HCT116 (cell line): ENCODE measurements around the gene LCOR. TPM values are rescaled to one million over a fixed set of nuclear protein-coding genes. Genes with fewer than 3 reads are reported as not detected.

Source experiments
- ATAC-seq: fragments of 200-7000 bp; cut with Tn5 transposase; 2 replicates; pipeline ENCODE4 v1.9.1; 2020; ENCODE audit warnings: mild to moderate bottlenecking, moderate library complexity
- BruUV-seq: library from RNA; stranded (reverse); fragments of 400-500 nt; replicated peaks from 2 replicates; lab custom pipeline; 2021; lab: Mats Ljungman, UMichigan
- CTCF ChIA-PET: fragments of 300-600 bp; sonication (Branson Sonifier 250); formaldehyde crosslinking; loops from one replicate; lab custom pipeline; 2021; ENCODE audit warnings: antibody characterized with exemption; lab: Charles Lee
- POLR2A ChIA-PET: fragments of 300-600, 350-600 bp; sonication (Branson Sonifier 250); formaldehyde crosslinking; loops from one replicate; lab custom pipeline; 2021; ENCODE audit warnings: antibody characterized with exemption; lab: Charles Lee
- RAD21 ChIA-PET, 2 experiments: fragments of 300-600 bp; sonication (Branson Sonifier 250); formaldehyde crosslinking; loops; one replicate each; lab custom pipeline; 2023; ENCODE audit warnings: low total read pairs in 2 of 2; ENCODE audit not compliant: uncharacterized antibody in 2 of 2, unreplicated experiment in 2 of 2, low non-redundant PET in 1 of 2; lab: Charles Lee
- DNase-seq: peaks from one replicate; pipeline ENCODE4 v3.0.0-alpha.2; 2010; ENCODE audit warnings: low read depth, low spot score
- H2AFZ ChIP-seq: fragments of 200-600 bp; shearing (Covaris generic), sonication (generic); 2 replicates; pipeline ENCODE4 v1.6.1; 2017; ENCODE audit warnings: low read depth, mixed run types, mixed read lengths, antibody characterized with exemption, low read length; ENCODE audit not compliant: poor library complexity, severe bottlenecking
- H3K27ac ChIP-seq: 2 replicates; pipeline ENCODE4 v1.5.1; 2012; ENCODE audit warnings: low read depth, low read length
- H3K27me3 ChIP-seq: fragments of 200-600 bp; sonication (generic); 2 replicates; pipeline ENCODE4 v1.6.1; 2016; ENCODE audit warnings: mixed run types, low read length, mixed read lengths; ENCODE audit not compliant: insufficient read depth
- H3K36me3 ChIP-seq, 2 experiments: fragments of 200-500 bp in 1 of 2; fragments of 200-600 bp in 1 of 2; sonication (Bioruptor generic) in 1 of 2; sonication (generic) in 1 of 2; 2 replicates each; pipeline versions ENCODE4 v1.5.1 to v1.6.1; 2014 to 2016; ENCODE audit warnings: low read length in 2 of 2, inconsistent platforms in 1 of 2, mixed read lengths in 1 of 2, mixed run types in 1 of 2; ENCODE audit not compliant: insufficient read depth in 2 of 2, control insufficient read depth in 1 of 2
- H3K4me1 ChIP-seq, 2 experiments: fragments of 200-600 bp in 1 of 2; sonication (generic) in 1 of 2; 2 replicates each; pipeline versions ENCODE4 v1.5.1 to v1.6.1; 2012 to 2017; ENCODE audit warnings: low read length in 2 of 2, inconsistent platforms in 1 of 2, mild to moderate bottlenecking in 1 of 2, mixed read lengths in 1 of 2, mixed run types in 1 of 2, moderate library complexity in 1 of 2; ENCODE audit not compliant: insufficient read depth in 2 of 2, control insufficient read depth in 1 of 2
- H3K4me2 ChIP-seq: fragments of 200-600 bp; sonication (generic); 2 replicates; pipeline ENCODE4 v1.6.1; 2017; ENCODE audit warnings: mixed run types, low read length, mixed read lengths
- H3K4me3 ChIP-seq, 2 experiments: fragments of 200-600 bp in 1 of 2; sonication (generic) in 1 of 2; replicated peaks in 1 of 2; 2 replicates each; pipeline ENCODE4 v1.5.1; 2011 to 2016; ENCODE audit warnings: low read length in 2 of 2, control low read depth in 1 of 2, low read depth in 1 of 2, mild to moderate bottlenecking in 1 of 2, mixed read lengths in 1 of 2, mixed run types in 1 of 2
- H3K79me2 ChIP-seq: fragments of 200-600 bp; sonication (generic); 2 replicates; pipeline ENCODE4 v1.6.1; 2017; ENCODE audit warnings: mild to moderate bottlenecking, mixed run types, low read length, moderate library complexity, mixed read lengths; ENCODE audit not compliant: insufficient read depth
- H3K9ac ChIP-seq: fragments of 200-600 bp; sonication (generic); 2 replicates; pipeline ENCODE4 v1.6.1; 2016; ENCODE audit warnings: low read length, mixed read lengths
- H3K9me2 ChIP-seq: fragments of 200-600 bp; sonication (generic), shearing (Covaris generic); 2 replicates; pipeline ENCODE4 v1.6.1; 2017; ENCODE audit warnings: mixed run types, mild to moderate bottlenecking, moderate library complexity; ENCODE audit not compliant: insufficient read depth
- H3K9me3 ChIP-seq, 2 experiments: fragments of 200-500 bp in 1 of 2; fragments of 200-600 bp in 1 of 2; sonication (Bioruptor generic) in 1 of 2; sonication (generic) in 1 of 2; 2 replicates each; pipeline ENCODE4 v1.6.1; 2014 to 2017; ENCODE audit warnings: low read length in 2 of 2, mixed read lengths in 2 of 2, inconsistent platforms in 1 of 2, low read depth in 1 of 2, mild to moderate bottlenecking in 1 of 2, mixed run types in 1 of 2, moderate library complexity in 1 of 2; ENCODE audit not compliant: control insufficient read depth in 1 of 2, insufficient read depth in 1 of 2
- H4K20me1 ChIP-seq: fragments of 200-600 bp; sonication (generic), shearing (Covaris generic); 2 replicates; pipeline ENCODE4 v1.6.1; 2017; ENCODE audit warnings: mixed run types, mild to moderate bottlenecking, moderate library complexity; ENCODE audit not compliant: insufficient read depth
- CBX3 ChIP-seq: IDR thresholded peaks from 2 replicates; pipeline ENCODE4 v1.6.1; 2012; ENCODE audit warnings: low read depth
- CEBPB ChIP-seq: IDR thresholded peaks from 2 replicates; pipeline ENCODE4 v1.6.1; 2012; ENCODE audit warnings: low read depth
- EZH2phosphoT487 ChIP-seq: fragments of 200-600 bp; IDR thresholded peaks from 2 replicates; pipeline ENCODE4 v1.6.1; 2018; ENCODE audit warnings: antibody characterized with exemption, borderline replicate concordance
- FOSL1 ChIP-seq: IDR thresholded peaks from 2 replicates; pipeline ENCODE4 v1.6.1; 2012; ENCODE audit warnings: low read depth
- POLR2A ChIP-seq: IDR thresholded peaks from 2 replicates; pipeline ENCODE4 v1.7.0; 2011; ENCODE audit warnings: borderline replicate concordance; ENCODE audit not compliant: insufficient read depth, insufficient read length; ENCODE audit errors: extremely low read depth
- POLR2AphosphoS5 ChIP-seq: IDR thresholded peaks from 2 replicates; pipeline ENCODE4 v1.6.1; 2011; ENCODE audit warnings: mild to moderate bottlenecking, low read depth, low read length, moderate library complexity
- RAD21 ChIP-seq: IDR thresholded peaks from 2 replicates; pipeline ENCODE4 v1.6.1; 2012; ENCODE audit warnings: low read depth, mild to moderate bottlenecking
- ZFX ChIP-seq: fragments of 450-650 bp; IDR thresholded peaks from 2 replicates; pipeline ENCODE4 v1.6.1; 2017
- ZNF274 ChIP-seq: fragments of 200-500 bp; sonication (Bioruptor generic); IDR thresholded peaks from 2 replicates; pipeline ENCODE4 v1.6.1; 2014; ENCODE audit warnings: mild to moderate bottlenecking, low read depth, low read length, inconsistent platforms
- intact Hi-C: fragments of 100-400 bp; cut with micrococcal nuclease; formaldehyde crosslinking; loops from 2 replicates; pipeline ENCODE4 v1.10.0; 2022
- total RNA-seq: library from RNA; stranded (reverse); gene quantifications from one replicate; pipeline ENCODE4 v1.2.1, GENCODE V29; 2021; ENCODE audit not compliant: unreplicated experiment
- TF ChIP-seq, protein P1 (sequence below), 3 experiments: fragments of 200-600 bp in 1 of 3; sonication (generic) in 1 of 3; IDR thresholded peaks in 2 of 3; conservative IDR thresholded peaks in 1 of 3; 2 replicates each; pipeline ENCODE4 v1.5.1; 2012 to 2017; ENCODE audit warnings: low read depth in 2 of 3, low read length in 2 of 3, antibody characterized with exemption in 1 of 3, borderline replicate concordance in 1 of 3, control low read depth in 1 of 3, mild to moderate bottlenecking in 1 of 3, mixed read lengths in 1 of 3, mixed run types in 1 of 3, moderate library complexity in 1 of 3; ENCODE audit not compliant: insufficient read depth in 1 of 3

Gene LCOR
- total RNA-seq, 1 experiment from 2014 or later, result 59.9 TPM

DNA sequence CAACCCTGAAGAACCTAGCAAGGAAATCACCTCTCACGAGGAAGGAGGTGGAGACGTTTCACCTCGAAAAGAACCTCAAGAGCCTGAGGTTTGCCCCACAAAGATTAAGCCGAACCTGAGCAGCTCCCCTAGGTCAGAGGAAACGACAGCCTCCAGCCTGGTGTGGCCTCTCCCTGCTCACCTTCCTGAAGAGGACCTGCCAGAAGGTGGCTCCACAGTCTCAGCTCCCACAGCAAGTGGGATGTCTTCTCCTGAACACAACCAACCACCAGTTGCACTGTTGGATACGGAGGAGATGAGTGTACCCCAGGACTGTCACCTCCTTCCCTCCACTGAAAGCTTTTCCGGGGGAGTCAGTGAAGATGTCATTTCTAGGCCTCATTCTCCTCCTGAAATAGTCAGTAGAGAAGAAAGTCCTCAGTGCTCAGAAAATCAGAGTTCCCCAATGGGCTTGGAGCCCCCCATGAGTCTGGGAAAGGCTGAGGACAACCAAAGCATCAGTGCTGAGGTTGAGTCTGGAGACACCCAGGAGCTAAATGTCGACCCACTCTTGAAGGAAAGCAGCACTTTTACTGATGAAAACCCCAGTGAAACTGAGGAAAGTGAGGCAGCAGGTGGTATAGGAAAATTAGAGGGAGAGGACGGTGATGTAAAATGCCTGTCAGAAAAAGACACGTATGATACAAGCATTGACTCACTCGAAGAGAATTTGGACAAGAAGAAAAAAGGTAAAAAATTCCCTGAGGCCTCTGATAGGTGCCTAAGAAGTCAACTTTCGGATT lies 150.2 kb downstream of the LCOR start:
- Histone ChIP-seq H4K20me1 (no peaks in the 10 kb centered on the region), H3K4me3 (no peak overlapping the region), H3K9me2 (no peaks in the 10 kb centered on the region), H3K4me1 (no peaks in the 10 kb centered on the region), H3K36me3 (0 out of 4 replicates have a peak, but pooled peaks cover 3 to 7% of the 10 kb centered on the region in 2 experiments), H3K27ac (no peak overlapping the region), H3K4me2 (no peak overlapping the region), H3K27me3 (no peaks in the 10 kb centered on the region), H3K9ac (no peak overlapping the region), H3K9me3 (no peaks in the 10 kb centered on the region), H2AFZ (no peak overlapping the region), H3K79me2 (no peaks in the 10 kb centered on the region)
- no peak for DNase-seq
- BruUV-seq, result no TSS peak
- intact Hi-C loops, result no loop called here
- ChIA-PET CTCF (no interaction called here), RAD21 (no interaction called here), POLR2A (no interaction called here)
- no peak for ATAC-seq
- TF ChIP-seq, protein P1, sequence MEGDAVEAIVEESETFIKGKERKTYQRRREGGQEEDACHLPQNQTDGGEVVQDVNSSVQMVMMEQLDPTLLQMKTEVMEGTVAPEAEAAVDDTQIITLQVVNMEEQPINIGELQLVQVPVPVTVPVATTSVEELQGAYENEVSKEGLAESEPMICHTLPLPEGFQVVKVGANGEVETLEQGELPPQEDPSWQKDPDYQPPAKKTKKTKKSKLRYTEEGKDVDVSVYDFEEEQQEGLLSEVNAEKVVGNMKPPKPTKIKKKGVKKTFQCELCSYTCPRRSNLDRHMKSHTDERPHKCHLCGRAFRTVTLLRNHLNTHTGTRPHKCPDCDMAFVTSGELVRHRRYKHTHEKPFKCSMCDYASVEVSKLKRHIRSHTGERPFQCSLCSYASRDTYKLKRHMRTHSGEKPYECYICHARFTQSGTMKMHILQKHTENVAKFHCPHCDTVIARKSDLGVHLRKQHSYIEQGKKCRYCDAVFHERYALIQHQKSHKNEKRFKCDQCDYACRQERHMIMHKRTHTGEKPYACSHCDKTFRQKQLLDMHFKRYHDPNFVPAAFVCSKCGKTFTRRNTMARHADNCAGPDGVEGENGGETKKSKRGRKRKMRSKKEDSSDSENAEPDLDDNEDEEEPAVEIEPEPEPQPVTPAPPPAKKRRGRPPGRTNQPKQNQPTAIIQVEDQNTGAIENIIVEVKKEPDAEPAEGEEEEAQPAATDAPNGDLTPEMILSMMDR (IDR thresholded peaks at IDR 0.05 in 2 of 3, conservative IDR thresholded peaks at IDR 0.05 in 1 of 3; ENCODE audit: borderline replicate concordance in 1 of 3, insufficient read depth in 1 of 3, low read depth in 2 of 3, low read length in 2 of 3), result no peak
- TF ChIP-seq CEBPB, result no peak
- TF ChIP-seq POLR2AphosphoS5, result no peak
- no peak for TF ChIP-seq ZFX
- peak; percentile 7; the same call in 1 of the 2 replicates for TF ChIP-seq RAD21

DNA sequence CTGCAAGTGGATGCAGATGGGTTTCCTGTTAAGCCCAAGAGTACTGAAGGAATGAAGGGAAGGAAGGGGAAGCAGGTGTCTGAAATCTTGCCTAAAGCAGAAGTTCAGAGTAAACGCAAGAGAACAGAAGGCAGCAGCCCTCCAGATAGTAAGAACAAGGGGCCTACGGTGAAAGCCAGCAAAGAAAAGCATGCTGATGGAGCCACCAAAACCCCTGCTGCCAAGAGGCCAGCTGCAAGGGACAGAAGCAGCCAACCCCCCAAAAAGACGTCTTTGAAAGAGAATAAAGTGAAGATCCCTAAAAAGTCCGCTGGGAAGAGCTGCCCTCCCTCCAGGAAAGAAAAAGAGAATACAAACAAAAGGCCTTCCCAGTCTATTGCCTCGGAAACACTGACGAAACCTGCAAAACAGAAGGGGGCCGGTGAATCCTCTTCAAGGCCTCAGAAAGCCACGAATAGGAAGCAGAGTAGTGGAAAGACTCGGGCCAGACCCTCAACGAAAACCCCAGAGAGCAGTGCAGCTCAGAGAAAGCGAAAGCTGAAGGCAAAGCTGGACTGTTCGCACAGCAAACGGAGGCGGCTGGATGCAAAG lies 152.5 kb downstream of the LCOR start:
- POLR2A ChIA-PET, result no interaction called here

More for the DNA sequence above, 152.5 kb downstream of the LCOR start:
- H3K27ac ChIP-seq, result no peak overlapping the region
- no peak overlapping the region for H3K4me3 ChIP-seq
- TF ChIP-seq FOSL1 (no peak), ZNF274 (no peak), POLR2A (no peak), EZH2phosphoT487 (no peak), CBX3 (no peak)
- TF ChIP-seq, protein P1 (IDR thresholded peaks at IDR 0.05 in 2 of 3, conservative IDR thresholded peaks at IDR 0.05 in 1 of 3; ENCODE audit: borderline replicate concordance in 1 of 3, insufficient read depth in 1 of 3, low read depth in 2 of 3, low read length in 2 of 3), result no peak
- no peak for DNase-seq
- ChIA-PET CTCF (no interaction called here), RAD21 (no interaction called here)
- no peaks in the 10 kb centered on the region for H3K9me2 ChIP-seq
- no peak overlapping the region for H3K4me2 ChIP-seq
- H4K20me1 ChIP-seq, result no peaks in the 10 kb centered on the region
- H3K27me3 ChIP-seq, result no peaks in the 10 kb centered on the region
- H3K9me3 ChIP-seq, result no peaks in the 10 kb centered on the region
- intact Hi-C loops, result no loop called here
- H3K79me2 ChIP-seq, result no peaks in the 10 kb centered on the region
- no peak overlapping the region for H3K9ac ChIP-seq
- no peak for ATAC-seq
- H3K36me3 ChIP-seq, result 0 out of 4 replicates have a peak, but pooled peaks cover 3 to 7% of the 10 kb centered on the region in 2 experiments
- no TSS peak for BruUV-seq
- H3K4me1 ChIP-seq, result no peaks in the 10 kb centered on the region
- no peak overlapping the region for H2AFZ ChIP-seq
